HepG2 (cell line): Measurements from ENCODE around the gene ABHD17C. TPM values are rescaled to one million over a fixed set of nuclear protein-coding genes. Genes with fewer than 3 reads are reported as not detected.
A peak's percentile ranks its signal among the peaks of the same experiment; 100 is the strongest.

Experiments
- ATAC-seq: fragments of 200-7000 bp; cut with Tn5 transposase; 3 replicates; pipeline ENCODE4 v1.9.1; 2020; ENCODE audit warnings: mild to moderate bottlenecking, moderate library complexity
- BruUV-seq: library from RNA; stranded (reverse); fragments of 400-500 nt; replicated peaks from 2 replicates; lab custom pipeline; 2021; lab: Mats Ljungman, UMichigan
- CTCF ChIA-PET: fragments of 300-600 bp; formaldehyde crosslinking; extraction: SDS; loops from one replicate; lab custom pipeline; 2021; ENCODE audit warnings: low total read pairs, inconsistent platforms, low intra/inter-chr PET ratio; lab: Yijun Ruan, JAX
- POLR2A ChIA-PET: fragments of 350-600 bp; sonication (Branson Sonifier 250); formaldehyde crosslinking; loops from one replicate; lab custom pipeline; 2020; ENCODE audit warnings: antibody characterized with exemption, inconsistent platforms; lab: Yijun Ruan, JAX
- DNase-seq: peaks from one replicate; pipeline ENCODE4 v3.0.0-alpha.2; 2015; ENCODE audit warnings: low spot score
- FAIRE-seq: peaks from 3 replicates; lab custom pipeline; 2011; peaks lifted over from hg19 to GRCh38; lab: Jason Lieb, UNC
- H2AFZ ChIP-seq: one replicate; pipeline ENCODE4 v1.6.1; 2011; ENCODE audit warnings: low read length, inconsistent platforms
- H3K27ac ChIP-seq: fragments of 300-600 bp; 3 replicates; pipeline ENCODE4 v1.8.0; 2011; ENCODE audit warnings: mixed run types, mild to moderate bottlenecking, mixed read lengths, low read length, inconsistent platforms; ENCODE audit not compliant: insufficient read depth; ENCODE audit errors: extremely low read length
- H3K27me3 ChIP-seq, 2 experiments: fragments of 200-600 bp in 1 of 2; 2 replicates in 1 of 2; 3 replicates in 1 of 2; pipeline versions ENCODE4 v1.6.0 to v1.8.0; 2011; ENCODE audit warnings: low read length in 2 of 2, mild to moderate bottlenecking in 2 of 2, moderate library complexity in 2 of 2, inconsistent platforms in 1 of 2; ENCODE audit not compliant: insufficient read depth in 2 of 2, control insufficient read depth in 1 of 2
- H3K36me3 ChIP-seq, 2 experiments: fragments of 200-600 bp in 1 of 2; replicated peaks in 1 of 2; 2 replicates in 1 of 2; 3 replicates in 1 of 2; pipeline versions ENCODE4 v1.5.1 to v1.8.0; 2011; ENCODE audit warnings: low read length in 2 of 2, inconsistent platforms in 1 of 2; ENCODE audit not compliant: insufficient read depth in 2 of 2, control insufficient read depth in 1 of 2
- H3K4me1 ChIP-seq: 2 replicates; pipeline ENCODE4 v1.5.1; 2012; ENCODE audit warnings: low read length, inconsistent platforms; ENCODE audit not compliant: insufficient read depth
- H3K4me2 ChIP-seq: 2 replicates; pipeline ENCODE4 v1.6.0; 2011; ENCODE audit warnings: low read depth, low read length, inconsistent platforms
- H3K4me3 ChIP-seq, 3 experiments: fragments of 200-600 bp in 1 of 3; sonication (generic), shearing (Covaris generic) in 1 of 3; replicated peaks in 1 of 3; 2 replicates each; pipeline ENCODE4 v1.5.1; 2011 to 2016; ENCODE audit warnings: low read length in 3 of 3, inconsistent platforms in 2 of 3, low read depth in 2 of 3, mild to moderate bottlenecking in 2 of 3, control low read depth in 1 of 3, mixed read lengths in 1 of 3; ENCODE audit not compliant: insufficient read depth in 1 of 3
- H3K79me2 ChIP-seq: one replicate; pipeline ENCODE4 v1.6.1; 2011; ENCODE audit warnings: low read length, inconsistent platforms; ENCODE audit not compliant: insufficient read depth
- H3K9ac ChIP-seq: 2 replicates; pipeline ENCODE4 v1.6.0; 2011; ENCODE audit warnings: mild to moderate bottlenecking, low read depth, low read length, inconsistent platforms; ENCODE audit not compliant: insufficient read depth
- H3K9me3 ChIP-seq: 2 replicates; pipeline ENCODE4 v1.5.1; 2012; ENCODE audit warnings: mild to moderate bottlenecking, low read length
- H4K20me1 ChIP-seq: 2 replicates; pipeline ENCODE4 v1.6.0; 2011; ENCODE audit warnings: inconsistent platforms, mild to moderate bottlenecking, low read length, moderate library complexity; ENCODE audit not compliant: insufficient read depth
- FOSL2 ChIP-seq: sonication (generic); formaldehyde crosslinking; IDR thresholded peaks from 2 replicates; pipeline ENCODE4 v1.4.0; 2020; ENCODE audit warnings: missing genetic modification reagents
- MTA1 ChIP-seq: sonication (generic); formaldehyde crosslinking; IDR thresholded peaks from 2 replicates; pipeline ENCODE4 v1.4.0; 2020; ENCODE audit warnings: missing genetic modification reagents, mild to moderate bottlenecking, borderline replicate concordance
- RXRA ChIP-seq: sonication (generic); formaldehyde crosslinking; IDR thresholded peaks from 2 replicates; pipeline ENCODE4 v1.5.1; 2020; ENCODE audit warnings: missing genetic modification reagents
- TSC22D2 ChIP-seq: sonication (generic); formaldehyde crosslinking; IDR thresholded peaks from 2 replicates; pipeline ENCODE4 v1.5.1; 2020; ENCODE audit warnings: missing genetic modification reagents, mild to moderate bottlenecking, borderline replicate concordance
- ZNF768 ChIP-seq: sonication (generic); formaldehyde crosslinking; IDR thresholded peaks from 2 replicates; pipeline ENCODE4 v1.4.0; 2020; ENCODE audit warnings: missing genetic modification reagents
- ZNF792 ChIP-seq: IDR thresholded peaks from 2 replicates; pipeline ENCODE4 v1.6.1; 2016
- WGBS: methylation state at CpG from one replicate; pipeline ENCODE4 v1.1.6; 2017; ENCODE audit warnings: low lambda C conversion rate; 5-methylcytosine and 5-hydroxymethylcytosine counted together
- in situ Hi-C: cut with HindIII; loops from 2 replicates; pipeline ENCODE4 v1.10.0; 2017; ENCODE audit warnings: low pct_unique_long_range_greater_than_20kb; ENCODE audit not compliant: extremely low pct_ligation_motif_present
- intact Hi-C: fragments of 100-400 bp; cut with micrococcal nuclease; formaldehyde crosslinking; loops from one replicate; pipeline ENCODE4 v1.10.0; 2022; ENCODE audit not compliant: unreplicated experiment
- polyA plus RNA-seq, 8 experiments: library from polyadenylated mRNA; depleted of rRNA in 3 of 8; stranded (reverse) in 7 of 8; unstranded in 1 of 8; fragments of >200 nt; fragmentation: Illumina TruSeq in 4 of 8; extraction: Trizol in 4 of 8; gene quantifications; 2 replicates each; pipeline versions ENCODE4 v1.2.1 to v1.2.3, GENCODE V29; 2011 to 2016; ENCODE audit warnings: low read depth in 4 of 8, missing spikeins in 1 of 8, mixed read lengths in 1 of 8; ENCODE audit not compliant: insufficient read depth in 1 of 8
- total RNA-seq, 5 experiments: library from RNA; depleted of rRNA; stranded (reverse); fragments of >200 nt; fragmentation: Illumina TruSeq; extraction: Trizol; gene quantifications; 2 replicates each; pipeline ENCODE4 v1.2.3, GENCODE V29; 2016; ENCODE audit warnings: low read depth in 1 of 5
- TF ChIP-seq, protein P1 (sequence below): sonication (generic); formaldehyde crosslinking; conservative IDR thresholded peaks from 2 replicates; pipeline ENCODE4 v1.5.0; 2020; ENCODE audit warnings: missing genetic modification reagents

ABHD17C gene
- total and polyA plus RNA-seq, 2 of the 13 experiments (the other 11 are each of a cell fraction or from before 2014, with no cell fraction given), result 2.9 to 3.9 TPM

DNA sequence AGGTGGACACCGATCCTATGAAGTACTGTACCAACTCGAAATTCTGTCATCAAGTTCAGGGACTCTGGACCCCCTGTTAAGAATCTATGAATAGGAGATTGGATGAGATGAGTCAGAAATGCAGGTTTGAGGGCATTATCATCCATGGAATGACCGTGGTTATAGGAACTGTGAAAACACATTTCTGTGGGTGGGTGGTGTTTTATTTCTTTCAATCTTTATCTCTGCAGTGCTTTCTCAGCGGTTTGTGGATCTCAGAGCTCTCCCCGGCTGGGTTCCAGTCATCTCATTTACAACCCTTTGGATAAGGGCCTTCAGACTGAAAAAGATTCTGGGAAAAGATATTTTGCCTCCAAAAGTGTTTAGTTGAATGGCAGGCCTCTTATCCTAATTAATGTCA lies 5.4 kb upstream of the ABHD17C start (continued):
- TF ChIP-seq, protein P1, sequence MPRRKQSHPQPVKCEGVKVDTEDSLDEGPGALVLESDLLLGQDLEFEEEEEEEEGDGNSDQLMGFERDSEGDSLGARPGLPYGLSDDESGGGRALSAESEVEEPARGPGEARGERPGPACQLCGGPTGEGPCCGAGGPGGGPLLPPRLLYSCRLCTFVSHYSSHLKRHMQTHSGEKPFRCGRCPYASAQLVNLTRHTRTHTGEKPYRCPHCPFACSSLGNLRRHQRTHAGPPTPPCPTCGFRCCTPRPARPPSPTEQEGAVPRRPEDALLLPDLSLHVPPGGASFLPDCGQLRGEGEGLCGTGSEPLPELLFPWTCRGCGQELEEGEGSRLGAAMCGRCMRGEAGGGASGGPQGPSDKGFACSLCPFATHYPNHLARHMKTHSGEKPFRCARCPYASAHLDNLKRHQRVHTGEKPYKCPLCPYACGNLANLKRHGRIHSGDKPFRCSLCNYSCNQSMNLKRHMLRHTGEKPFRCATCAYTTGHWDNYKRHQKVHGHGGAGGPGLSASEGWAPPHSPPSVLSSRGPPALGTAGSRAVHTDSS (CRISPR knock-in tag), result no peak
- TF ChIP-seq MTA1 (CRISPR knock-in tag), result no peak
- no peak for TF ChIP-seq ZNF768 (CRISPR knock-in tag)
- TF ChIP-seq TSC22D2 (CRISPR knock-in tag), result no peak

DNA sequence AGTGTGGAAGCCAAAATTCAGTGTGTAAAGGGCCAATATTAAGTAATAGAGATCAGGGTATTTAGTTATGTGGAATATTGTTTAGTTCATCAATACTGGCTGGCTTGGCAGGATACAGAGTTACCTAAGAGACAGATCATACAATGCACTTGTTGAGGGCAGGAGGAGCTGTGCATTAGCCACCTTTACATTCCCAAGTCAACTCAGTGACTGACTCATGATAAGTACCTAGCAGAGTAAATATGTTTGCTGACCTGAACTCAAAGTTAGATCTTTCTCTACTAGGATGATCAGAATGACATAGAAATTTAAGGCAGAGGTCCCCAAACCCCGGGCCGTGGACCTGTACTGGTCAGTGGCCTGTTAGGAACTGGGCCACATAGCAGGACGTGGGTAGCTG lies 3.5 kb upstream of the ABHD17C start:
- Histone ChIP-seq H3K4me1 (peaks cover 24% of the 10 kb centered on the region), H3K36me3 (no peaks in the 10 kb centered on the region), H4K20me1 (no peaks in the 10 kb centered on the region), H3K79me2 (no peaks in the 10 kb centered on the region), H3K27ac (no peak overlapping the region), H3K9me3 (no peaks in the 10 kb centered on the region), H2AFZ (no peak overlapping the region), H3K9ac (no peak overlapping the region), H3K27me3 (peaks cover 0 to 35% of the 10 kb centered on the region in 2 experiments; a peak in 4 of 5 replicates), H3K4me2 (no peak overlapping the region; the same call in 1 of the 2 replicates), H3K4me3 (no peak overlapping the region)
- TF ChIP-seq RXRA (CRISPR knock-in tag) (no peak), FOSL2 (CRISPR knock-in tag) (peak; percentile 33; the same call in 1 of the 2 replicates), ZNF792 (peak; percentile 83; the same call in 1 of the 2 replicates)
- no peak for FAIRE-seq
- WGBS, result 0% methylated on average over 3 of the region's 3 CpGs
- BruUV-seq, result no TSS peak
- DNase-seq, result peak; percentile 33
- in situ Hi-C loops, result no loop called here
- peak; percentile 18; the same call in 1 of the 3 replicates for ATAC-seq
- ChIA-PET CTCF (no interaction called here), POLR2A (no interaction called here)
- intact Hi-C loops, result no loop called here
